Chondrocyte (in vitro differentiated cells): ENCODE measurements around the gene FAM120B. TPM values are rescaled to one million over a fixed set of nuclear protein-coding genes. Genes with fewer than 3 reads are reported as not detected.
A peak's percentile ranks its signal among the peaks of the same experiment; 100 is the strongest.

Source experiments
- DNase-seq: peaks from one replicate; pipeline ENCODE4 v3.0.0; 2021; ENCODE audit warnings: mixed read lengths, low spot score
- H3K27ac Mint-ChIP-seq: one replicate; pipeline ENCODE4 v1.8.0; 2021; ENCODE audit warnings: mild to moderate bottlenecking, moderate library complexity, mixed read lengths; ENCODE audit not compliant: unreplicated experiment
- H3K27me3 Mint-ChIP-seq: 2 replicates; pipeline ENCODE4 v1.8.0; 2021; ENCODE audit warnings: low read depth, mixed read lengths
- H3K36me3 Mint-ChIP-seq: 2 replicates; pipeline ENCODE4 v1.8.0; 2021; ENCODE audit warnings: low read depth, mixed read lengths
- H3K4me1 Mint-ChIP-seq: 2 replicates; pipeline ENCODE4 v1.8.0; 2021; ENCODE audit warnings: low read depth, mild to moderate bottlenecking, mixed read lengths
- H3K4me3 Mint-ChIP-seq: one replicate; pipeline ENCODE4 v1.8.0; 2021; ENCODE audit warnings: mild to moderate bottlenecking, moderate library complexity, mixed read lengths; ENCODE audit not compliant: unreplicated experiment
- H3K9me3 Mint-ChIP-seq: 2 replicates; pipeline ENCODE4 v1.8.0; 2021; ENCODE audit warnings: low read depth, mixed read lengths
- CTCF ChIP-seq: fragments of 200-600 bp; sonication (generic); IDR thresholded peaks from 2 replicates; pipeline ENCODE4 v1.5.0; 2021; ENCODE audit warnings: antibody characterized with exemption, mild to moderate bottlenecking, moderate library complexity
- total RNA-seq: library from RNA; stranded (reverse); gene quantifications from 3 replicates; pipeline ENCODE4 v1.2.1, GENCODE V29; 2021

Gene FAM120B
- total RNA-seq, 1 donor from 2014 or later = 26.8 TPM

GRCh38 chr6:170420283-170420682 is 113.7 kb downstream of the FAM120B start:
- no peaks in the 10 kb centered on the region for H3K36me3 Mint-ChIP-seq

GRCh38 chr6:170420791-170421776 is 114.5 kb downstream of the FAM120B start:
- Mint-ChIP-seq H3K4me1 (peaks cover 8% of the 10 kb centered on the region), H3K9me3 (no peaks in the 10 kb centered on the region), H3K27me3 (no peaks in the 10 kb centered on the region), H3K36me3 (no peaks in the 10 kb centered on the region), H3K27ac (no peak overlapping the region), H3K4me3 (no peak overlapping the region)
- DNase-seq = peak; percentile 54
- TF ChIP-seq CTCF = no peak

More at GRCh38 chr6:170420283-170420682, 113.7 kb downstream of the FAM120B start:
- Mint-ChIP-seq H3K4me1 (peaks cover 8% of the 10 kb centered on the region), H3K27me3 (no peaks in the 10 kb centered on the region), H3K9me3 (no peaks in the 10 kb centered on the region), H3K27ac (peak overlapping the region; percentile 22), H3K4me3 (no peak overlapping the region)
- no peak for TF ChIP-seq CTCF
- DNase-seq = no peak

- H3K4me1 Mint-ChIP-seq = peaks cover 8% of the 10 kb centered on the region
- no peak overlapping the region for H3K4me3 Mint-ChIP-seq
- H3K36me3 Mint-ChIP-seq = no peaks in the 10 kb centered on the region
- no peak for DNase-seq
- no peaks in the 10 kb centered on the region for H3K27me3 Mint-ChIP-seq
- H3K9me3 Mint-ChIP-seq = no peaks in the 10 kb centered on the region
- H3K27ac Mint-ChIP-seq = no peak overlapping the region
- TF ChIP-seq CTCF = no peak
Observed at GRCh38 chr6:170421921-170422320, 115.4 kb downstream of the FAM120B start.

- peak; percentile 60 for DNase-seq
- no peak overlapping the region for H3K27ac Mint-ChIP-seq
- no peaks in the 10 kb centered on the region for H3K27me3 Mint-ChIP-seq
- TF ChIP-seq CTCF = no peak
- H3K4me1 Mint-ChIP-seq = peaks cover 8% of the 10 kb centered on the region
- H3K9me3 Mint-ChIP-seq = no peaks in the 10 kb centered on the region
- H3K36me3 Mint-ChIP-seq = no peaks in the 10 kb centered on the region
- no peak overlapping the region for H3K4me3 Mint-ChIP-seq
Observed at GRCh38 chr6:170423030-170423429, 116.5 kb downstream of the FAM120B start.

- H3K4me1 Mint-ChIP-seq = peaks cover 8% of the 10 kb centered on the region
- no peaks in the 10 kb centered on the region for H3K27me3 Mint-ChIP-seq
- TF ChIP-seq CTCF = no peak
- no peaks in the 10 kb centered on the region for H3K9me3 Mint-ChIP-seq
- DNase-seq = peak; percentile 77
- no peak overlapping the region for H3K27ac Mint-ChIP-seq
- H3K36me3 Mint-ChIP-seq = no peaks in the 10 kb centered on the region
- H3K4me3 Mint-ChIP-seq = no peak overlapping the region
Observed at GRCh38 chr6:170423814-170424603, 117.5 kb downstream of the FAM120B start.
